Mammary epithelial cell (primary cell): ENCODE data around the gene SCN8A.

ENCODE experiments used
- CTCF ChIP-seq, 2 donors: IDR thresholded peaks in 1 of 2; conservative IDR thresholded peaks in 1 of 2; 2 replicates each; pipeline ENCODE4 v1.5.1; 2011 to 2012; ENCODE audit warnings: inconsistent platforms in 2 of 2, low read length in 2 of 2, mild to moderate bottlenecking in 2 of 2, control low read depth in 1 of 2, low read depth in 1 of 2; ENCODE audit not compliant: insufficient read depth in 1 of 2; ENCODE audit errors: extremely low read depth in 1 of 2
- EZH2 ChIP-seq: IDR thresholded peaks from 2 replicates; pipeline ENCODE4 v1.6.1; 2012; ENCODE audit warnings: low read length, inconsistent platforms, borderline replicate concordance

GRCh38 chr12:51666696-51667095, 75.7 kb downstream of the SCN8A start:
- TF ChIP-seq CTCF (conservative IDR thresholded peaks at IDR 0.05 in 1 of 2, IDR thresholded peaks at IDR 0.05 in 1 of 2; ENCODE audit: extremely low read depth in 1 of 2, insufficient read depth in 1 of 2, low read depth in 1 of 2, low read length in 2 of 2) (no peak), EZH2 (no peak)
